Measurements from ENCODE around the gene AUTS2. TPM values are rescaled to one million over a fixed set of nuclear protein-coding genes. Genes with fewer than 3 reads are reported as not detected.

Gene AUTS2
- total and polyA plus RNA-seq, 10 of the 15 experiments (the other 5 are each of a cell fraction or from before 2014, with no cell fraction given), result 6.4 to 55.6 (median 21.6) TPM

DNA sequence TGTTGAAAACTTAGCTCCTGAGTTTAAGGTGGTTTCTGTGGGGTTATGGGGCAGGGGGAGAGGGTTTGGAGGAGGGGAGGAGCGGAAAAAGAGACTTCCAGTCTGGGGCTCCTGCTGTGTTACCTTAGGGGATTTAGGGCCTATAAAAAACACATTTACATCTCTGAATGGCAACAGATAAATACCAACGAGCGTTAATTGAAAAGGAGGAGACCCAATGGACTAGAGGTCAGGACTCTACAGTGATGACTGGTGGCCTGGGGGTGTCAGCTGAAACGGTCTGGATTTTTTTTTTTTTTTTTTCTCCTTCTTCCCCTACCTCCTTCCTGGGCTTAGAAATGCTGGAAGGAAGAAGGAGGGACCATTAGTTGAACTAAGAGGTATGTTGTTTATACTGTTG is 47.4 kb downstream of the AUTS2 start:
- DNase-seq (ENCODE audit: low read depth, low spot score) (no peak), FAIRE-seq (no peak), ATAC-seq (no peak)
- H3K27ac ChIP-seq (ENCODE audit: control insufficient read depth, insufficient read depth), result no peak overlapping the region
- no peaks in the 10 kb centered on the region for H3K27me3 ChIP-seq (replicated peaks in 1 of 2; ENCODE audit: control insufficient read depth in 2 of 2, insufficient read depth in 2 of 2, low read length in 1 of 2)
- H2AFZ ChIP-seq (ENCODE audit: control insufficient read depth, low read depth, low read length), result no peak overlapping the region
- SMC1A ChIA-PET (ENCODE audit: uncharacterized antibody, unreplicated experiment), result interaction anchor here (0.8 to 2.4 kb wide), 11 partner anchors 14 to 93 kb away, joined by 3 to 10 read pairs (median 3); no protein-coding TSS in a partner anchor
- WGBS (ENCODE audit: insufficient coverage, insufficient replicate concordance, low lambda C conversion rate, missing lambda C conversion rate), result 81% methylated on average over 3 of the region's 4 CpGs
- intact Hi-C loops (cut with micrococcal nuclease; ENCODE audit: unreplicated experiment), result no loop called here
- no peak overlapping the region for H3K4me2 ChIP-seq (ENCODE audit: control insufficient read depth, insufficient read depth)
- POLR2A ChIA-PET, result interaction anchor here (1.2 to 1.9 kb wide), 2 partner anchors 15 to 40 kb away, joined by 3 to 7 read pairs; no protein-coding TSS in a partner anchor
- no peak overlapping the region for H3K4me3 ChIP-seq
- TF ChIP-seq MTA2 (IDR thresholded peaks at IDR 0.05; ENCODE audit: low read depth) (no peak), SMC3 (IDR thresholded peaks at IDR 0.05; ENCODE audit: borderline replicate concordance, low read length) (no peak), PML (IDR thresholded peaks at IDR 0.05; ENCODE audit: low read length) (no peak), HCFC1 (IDR thresholded peaks at IDR 0.05; ENCODE audit: low read length) (no peak), ETV6 (conservative IDR thresholded peaks at IDR 0.05 in 1 of 2, IDR thresholded peaks at IDR 0.05 in 1 of 2; ENCODE audit: borderline replicate concordance in 1 of 2, low read depth in 1 of 2) (no peak), WRNIP1 (IDR thresholded peaks at IDR 0.05; ENCODE audit: borderline replicate concordance, low read depth, low read length) (no peak)
- H3K36me3 ChIP-seq (ENCODE audit: control insufficient read depth in 2 of 2, insufficient read depth in 2 of 2, low read length in 1 of 2), result no peaks in the 10 kb centered on the region
- CTCF ChIA-PET, result interaction anchor here (1.4 to 1.6 kb wide), 2 partner anchors 14 to 31 kb away, joined by 3 to 5 read pairs; no protein-coding TSS in a partner anchor
- no peaks in the 10 kb centered on the region for H3K9me3 ChIP-seq (replicated peaks; ENCODE audit: control insufficient read depth, insufficient read depth, low read length)
- RAD21 ChIA-PET (ENCODE audit: unreplicated experiment), result interaction anchor here (1.0 to 2.3 kb wide), 3 partner anchors 18 to 45 kb away, joined by 5 to 14 read pairs (median 8); no protein-coding TSS in a partner anchor
- peaks cover 4% of the 10 kb centered on the region for H3K79me2 ChIP-seq (ENCODE audit: control insufficient read depth, insufficient read depth, low read length)
- H3K4me1 ChIP-seq (ENCODE audit: control insufficient read depth, insufficient read depth, low read length), result peaks cover 3% of the 10 kb centered on the region
- in situ Hi-C loops (cut with MboI), result no loop called here
- BruUV-seq (replicated peaks), result no TSS peak
- no peaks in the 10 kb centered on the region for H4K20me1 ChIP-seq (ENCODE audit: control insufficient read depth, insufficient read depth)
- H3K9ac ChIP-seq (ENCODE audit: control insufficient read depth, insufficient read depth, low read length), result no peak overlapping the region

DNA sequence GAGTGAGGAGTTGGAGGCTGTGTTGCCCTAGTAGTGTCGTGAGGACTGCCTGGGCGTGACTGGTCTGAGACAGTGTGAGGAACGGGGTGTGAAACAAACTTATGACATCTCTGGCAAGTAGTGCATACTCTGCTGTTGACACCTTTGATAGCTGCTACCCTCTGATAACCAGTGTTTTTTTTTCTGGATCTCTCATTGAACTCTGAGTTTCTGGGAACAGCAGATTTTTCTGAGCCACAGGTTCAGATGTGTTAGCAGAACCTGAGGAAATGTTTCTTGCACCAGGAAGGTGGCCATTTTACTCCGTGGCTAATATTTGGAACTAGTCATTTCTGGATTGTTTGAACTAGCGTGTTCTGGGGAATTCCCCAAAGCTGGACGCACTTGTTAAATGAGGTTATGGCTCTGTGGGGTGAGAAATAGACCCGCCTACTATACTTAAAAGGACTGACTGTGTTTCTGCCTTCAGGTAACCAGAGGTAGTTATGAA is 52.9 kb downstream of the AUTS2 start:
- POLR2A ChIA-PET, result interaction anchor here (1.0 to 6.6 kb wide), 4 partner anchors 13 to 49 kb away, joined by 4 to 38 read pairs (median 4); no protein-coding TSS in a partner anchor
- BruUV-seq (replicated peaks), result no TSS peak
- Histone ChIP-seq H3K9me3 (replicated peaks; ENCODE audit: control insufficient read depth, insufficient read depth, low read length) (no peaks in the 10 kb centered on the region), H3K36me3 (ENCODE audit: control insufficient read depth in 2 of 2, insufficient read depth in 2 of 2, low read length in 1 of 2) (no peaks in the 10 kb centered on the region), H3K79me2 (ENCODE audit: control insufficient read depth, insufficient read depth, low read length) (peaks cover 10% of the 10 kb centered on the region), H4K20me1 (ENCODE audit: control insufficient read depth, insufficient read depth) (no peaks in the 10 kb centered on the region), H3K9ac (ENCODE audit: control insufficient read depth, insufficient read depth, low read length) (no peak overlapping the region; the same call in 1 of the 2 replicates), H3K4me3 (no peak overlapping the region), H3K4me2 (ENCODE audit: control insufficient read depth, insufficient read depth) (peak overlapping the region; percentile 38), H3K27me3 (replicated peaks in 1 of 2; ENCODE audit: control insufficient read depth in 2 of 2, insufficient read depth in 2 of 2, low read length in 1 of 2) (no peaks in the 10 kb centered on the region), H2AFZ (ENCODE audit: control insufficient read depth, low read depth, low read length) (peak overlapping the region; percentile 63), H3K27ac (ENCODE audit: control insufficient read depth, insufficient read depth) (peak overlapping the region; percentile 20), H3K4me1 (ENCODE audit: control insufficient read depth, insufficient read depth, low read length) (peaks cover 35% of the 10 kb centered on the region)
- FAIRE-seq (peak; percentile 75), ATAC-seq (peak; percentile 79), DNase-seq (ENCODE audit: low read depth, low spot score) (peak; percentile 75)
- in situ Hi-C loops (cut with MboI) (no loop called here), intact Hi-C loops (cut with micrococcal nuclease; ENCODE audit: unreplicated experiment) (loop anchor here (5.0 kb wide), 1 partner anchor 49 kb away; no protein-coding TSS in a partner anchor)
- WGBS (ENCODE audit: insufficient coverage, insufficient replicate concordance, low lambda C conversion rate, missing lambda C conversion rate), result 20% methylated on average over 7 of the region's 7 CpGs
- SMC1A ChIA-PET (ENCODE audit: uncharacterized antibody, unreplicated experiment), result interaction anchor here (1.3 to 8.1 kb wide), 10 partner anchors 11 to 88 kb away, joined by 3 to 103 read pairs (median 11); no protein-coding TSS in a partner anchor
- CTCF ChIA-PET, result interaction anchor here (0.6 to 2.7 kb wide), 2 partner anchors 26 to 74 kb away, joined by 3 to 11 read pairs; no protein-coding TSS in a partner anchor
- RAD21 ChIA-PET (ENCODE audit: unreplicated experiment), result interaction anchor here (0.6 to 7.8 kb wide), 8 partner anchors 12 to 152 kb away, joined by 3 to 42 read pairs (median 3); no protein-coding TSS in a partner anchor
- TF ChIP-seq JUND (IDR thresholded peaks at IDR 0.05; ENCODE audit: low read depth, low read length) (peak; percentile 57; the same call in 1 of the 2 replicates), PAX5 (IDR thresholded peaks at IDR 0.05; ENCODE audit: borderline replicate concordance, low read depth, low read length) (0 out of 2 replicates have a peak, but pooled peaks have one; percentile 22), RCOR1 (conservative IDR thresholded peaks at IDR 0.05; ENCODE audit: low read depth, low read length) (no peak), PAX8 (IDR thresholded peaks at IDR 0.05) (no peak), NR2F1 (conservative IDR thresholded peaks at IDR 0.05) (0 out of 2 replicates have a peak, but pooled peaks have one; percentile 20), ZNF274 (IDR thresholded peaks at IDR 0.05; ENCODE audit: insufficient read depth, insufficient read length) (no peak), IRF4 (IDR thresholded peaks at IDR 0.05; ENCODE audit: low read depth, low read length) (peak; percentile 73), SMAD1 (IDR thresholded peaks at IDR 0.05; ENCODE audit: low read depth, partially characterized antibody) (no peak)
- TF ChIP-seq, protein P1, sequence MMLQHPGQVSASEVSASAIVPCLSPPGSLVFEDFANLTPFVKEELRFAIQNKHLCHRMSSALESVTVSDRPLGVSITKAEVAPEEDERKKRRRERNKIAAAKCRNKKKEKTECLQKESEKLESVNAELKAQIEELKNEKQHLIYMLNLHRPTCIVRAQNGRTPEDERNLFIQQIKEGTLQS (IDR thresholded peaks at IDR 0.05; ENCODE audit: borderline replicate concordance, extremely low read depth, low read depth, low read length), result no peak
- TF ChIP-seq, protein P2, sequence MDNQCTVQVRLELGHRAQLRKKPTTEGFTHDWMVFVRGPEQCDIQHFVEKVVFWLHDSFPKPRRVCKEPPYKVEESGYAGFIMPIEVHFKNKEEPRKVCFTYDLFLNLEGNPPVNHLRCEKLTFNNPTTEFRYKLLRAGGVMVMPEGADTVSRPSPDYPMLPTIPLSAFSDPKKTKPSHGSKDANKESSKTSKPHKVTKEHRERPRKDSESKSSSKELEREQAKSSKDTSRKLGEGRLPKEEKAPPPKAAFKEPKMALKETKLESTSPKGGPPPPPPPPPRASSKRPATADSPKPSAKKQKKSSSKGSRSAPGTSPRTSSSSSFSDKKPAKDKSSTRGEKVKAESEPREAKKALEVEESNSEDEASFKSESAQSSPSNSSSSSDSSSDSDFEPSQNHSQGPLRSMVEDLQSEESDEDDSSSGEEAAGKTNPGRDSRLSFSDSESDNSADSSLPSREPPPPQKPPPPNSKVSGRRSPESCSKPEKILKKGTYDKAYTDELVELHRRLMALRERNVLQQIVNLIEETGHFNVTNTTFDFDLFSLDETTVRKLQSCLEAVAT (IDR thresholded peaks at IDR 0.05), result 0 out of 2 replicates have a peak, but pooled peaks have one; percentile 57

All from GM12878 (cell line).